Smooth muscle cell of bladder (primary cell): ENCODE results near the gene WDR90. TPM values are rescaled to one million over a fixed set of nuclear protein-coding genes. Genes with fewer than 3 reads are reported as not detected.

Experiments
- total RNA-seq: library from RNA; depleted of rRNA; stranded (reverse); fragments of >200 nt; gene quantifications from 2 replicates; pipeline ENCODE4 v1.2.3, GENCODE V29; 2014

The WDR90 gene
- total RNA-seq, result 4.6 and 8.7 TPM in 2 replicates

GRCh38 chr16:648781-649589 lies at the start of gene WDR90:
Gene WDR90 (plus strand): TSS chr16:649365. CDS start chr16:649417, 52 bp downstream.

GRCh38 chr16:630815-631405 lies 18.3 kb upstream of the WDR90 start, which contains the start of gene WFIKKN1:
Gene WFIKKN1 (plus strand): TSS chr16:630985. CDS start chr16:631254, 269 bp downstream.

GRCh38 chr16:636206-637080 lies 12.7 kb upstream of the WDR90 start, which contains the start of gene METTL26:
Gene METTL26 (minus strand): TSS chr16:636305. CDS start chr16:636290, 15 bp downstream.

GRCh38 chr16:641326-642188 lies 7.6 kb upstream of the WDR90 start, which contains the start of gene MCRIP2:
Gene MCRIP2 (plus strand): TSS chr16:641828. CDS start chr16:641992, 164 bp downstream.

GRCh38 chr16:667780-668518 lies 18.8 kb downstream of the WDR90 start, which contains the start of gene RHOT2:
Gene RHOT2 (plus strand): TSS chr16:668132. CDS start chr16:668200, 68 bp downstream.

GRCh38 chr16:674968-675883 lies 26.1 kb downstream of the WDR90 start, which contains the start of gene RHBDL1:
Gene RHBDL1 (plus strand): TSS chr16:675671. CDS start chr16:675791, 120 bp downstream.

GRCh38 chr16:679814-680624 lies 30.9 kb downstream of the WDR90 start, which contains the start of gene STUB1:
Gene STUB1 (plus strand): TSS chr16:680410. CDS start chr16:680526, 116 bp downstream.

GRCh38 chr16:684071-684794 lies 35.1 kb downstream of the WDR90 start, which contains the start of gene JMJD8:
Gene JMJD8 (minus strand): TSS chr16:684334. CDS start chr16:684319, 15 bp downstream.

GRCh38 chr16:705431-706188 lies 56.4 kb downstream of the WDR90 start, which contains the start of gene FBXL16:
Gene FBXL16 (minus strand): TSS chr16:705801. CDS start chr16:697405, 8,396 bp downstream.

GRCh38 chr16:714558-715476 lies 65.7 kb downstream of the WDR90 start, which contains the start of gene METRN:
Gene METRN (plus strand): TSS chr16:715118. CDS start chr16:715290, 172 bp downstream.

Other genes starting within 250 kb of the WDR90 start
- gene DECR2, start 247.5 kb upstream of the WDR90 start, total RNA-seq, result 9.9 and 11.4 TPM in 2 replicates
- gene RAB11FIP3, start 223.7 kb upstream of the WDR90 start, total RNA-seq, result 14.2 and 23.1 TPM in 2 replicates
- 10.5 and 16.8 TPM in 2 replicates for gene CAPN15, start 121.7 kb upstream of the WDR90 start, total RNA-seq
- not detected in 2 replicates for gene PRR35, start 89.0 kb upstream of the WDR90 start, total RNA-seq
- gene NHLRC4, start 82.4 kb upstream of the WDR90 start, total RNA-seq, result 1.3 and 1.4 TPM in 2 replicates
- gene PIGQ, start 79.4 kb upstream of the WDR90 start, total RNA-seq, result 14.8 and 21.6 TPM in 2 replicates
- 7.8 and 10.5 TPM in 2 replicates for gene RAB40C, start 59.3 kb upstream of the WDR90 start, total RNA-seq
- gene WFIKKN1, start 18.4 kb upstream of the WDR90 start, total RNA-seq, result 0.14 and 0.18 TPM in 2 replicates
- 75.1 and 95.4 TPM in 2 replicates for gene METTL26, start 13.1 kb upstream of the WDR90 start, total RNA-seq
- 15.2 and 23.0 TPM in 2 replicates for gene MCRIP2, start 7.5 kb upstream of the WDR90 start, total RNA-seq
- 28.9 and 30.6 TPM in 2 replicates for gene RHOT2, start 18.8 kb downstream of the WDR90 start, total RNA-seq
- 2.7 and 3.7 TPM in 2 replicates for gene RHBDL1, start 26.3 kb downstream of the WDR90 start, total RNA-seq
- 143 and 151 TPM in 2 replicates for gene STUB1, start 31.0 kb downstream of the WDR90 start, total RNA-seq
- 28.0 and 31.2 TPM in 2 replicates for gene JMJD8, start 35.0 kb downstream of the WDR90 start, total RNA-seq
- 2.3 and 4.3 TPM in 2 replicates for gene WDR24, start 41.0 kb downstream of the WDR90 start, total RNA-seq
- gene FBXL16, start 56.4 kb downstream of the WDR90 start, total RNA-seq, result not detected in 2 replicates
- 71.1 and 88.5 TPM in 2 replicates for gene METRN, start 65.8 kb downstream of the WDR90 start, total RNA-seq
- gene ANTKMT, start 71.8 kb downstream of the WDR90 start, total RNA-seq, result 23.8 and 25.4 TPM in 2 replicates
- gene CCDC78, start 77.1 kb downstream of the WDR90 start, total RNA-seq, result 1.1 and 1.7 TPM in 2 replicates
- gene HAGHL, start 77.7 kb downstream of the WDR90 start, total RNA-seq, result 12.7 and 15.4 TPM in 2 replicates
- 29.3 and 32.7 TPM in 2 replicates for gene CIAO3, start 91.6 kb downstream of the WDR90 start, total RNA-seq
- not detected in 2 replicates for gene MSLN, start 111.4 kb downstream of the WDR90 start, total RNA-seq
- gene RPUSD1, start 139.0 kb downstream of the WDR90 start, total RNA-seq, result 12.8 and 17.9 TPM in 2 replicates
- 1.4 and 2.3 TPM in 2 replicates for gene CHTF18, start 139.3 kb downstream of the WDR90 start, total RNA-seq
- gene GNG13, start 151.4 kb downstream of the WDR90 start, total RNA-seq, result not detected in 2 replicates